Measurements from ENCODE around the gene MFRP.

MFRP gene

DNA sequence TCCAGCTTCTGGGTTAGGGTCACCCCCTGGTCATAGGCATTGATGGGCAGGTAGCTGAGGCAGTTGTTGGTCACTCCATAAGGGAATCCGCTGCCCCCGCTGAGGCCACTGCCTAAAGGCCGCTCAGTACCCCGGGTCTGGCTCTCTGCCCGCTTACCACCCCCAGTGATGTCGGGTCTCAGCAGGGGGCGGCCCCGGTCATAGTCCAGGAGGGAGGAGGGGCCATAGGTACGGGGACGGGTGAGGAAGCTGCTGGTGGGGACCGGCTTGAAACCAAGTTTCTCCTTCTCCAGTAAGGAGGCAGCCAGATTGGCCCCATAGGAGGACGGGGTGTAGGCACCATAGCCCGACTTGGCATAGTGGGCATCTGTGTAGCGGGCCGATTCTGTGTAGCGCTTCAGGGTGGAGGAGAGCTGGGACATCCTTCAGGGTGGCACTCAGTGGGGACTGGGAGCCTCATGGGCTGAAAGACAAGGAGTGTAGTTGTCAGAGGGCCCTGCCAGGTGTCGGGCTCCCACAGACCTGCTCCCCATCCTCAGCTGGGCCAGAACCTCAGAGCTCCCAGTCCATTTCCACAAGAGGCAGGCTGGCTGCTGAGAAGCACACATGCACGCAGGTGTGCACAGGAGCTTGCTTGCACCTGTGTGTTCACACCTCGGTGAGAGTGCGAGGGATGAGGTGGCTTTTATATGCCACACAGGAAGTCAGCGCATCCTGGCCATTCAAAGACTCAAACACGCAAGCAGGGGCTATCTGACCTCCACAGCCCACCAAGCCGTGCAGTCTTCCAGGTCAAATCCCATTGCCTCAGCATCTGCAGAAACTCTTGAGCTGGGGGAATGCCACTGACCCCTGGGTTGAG, 26.8 kb upstream of the MFRP start:
- no peak for DNase-seq (ENCODE audit: low spot score)

GRCh38 chr11:119372260-119373058, 26.0 kb upstream of the MFRP start:
- DNase-seq (ENCODE audit: low spot score): no peak

DNA sequence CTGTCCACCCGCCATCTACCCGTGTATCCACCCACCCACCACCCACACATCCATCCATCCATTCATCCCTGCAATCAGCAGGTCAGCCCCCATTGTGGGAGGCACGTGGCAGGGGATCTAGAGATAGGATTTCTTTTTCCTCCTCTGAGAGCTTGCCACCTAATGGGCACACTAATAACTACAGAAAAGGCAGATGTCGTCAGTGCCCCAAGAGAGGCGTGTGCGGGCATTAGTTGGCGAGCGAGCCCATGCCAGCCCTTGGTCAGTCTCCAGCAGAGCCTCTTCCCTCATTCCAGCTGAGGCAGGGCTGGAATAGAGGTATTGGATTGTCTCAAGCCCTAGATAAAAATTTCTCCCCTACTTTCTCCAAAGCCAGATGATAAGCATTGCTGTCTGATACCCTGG, 25.3 kb upstream of the MFRP start:
- DNase-seq (ENCODE audit: low spot score): peak; percentile 65

GRCh38 chr11:119371067-119371601, 24.6 kb upstream of the MFRP start:
- no peak for DNase-seq (ENCODE audit: low spot score)

- DNase-seq (ENCODE audit: low spot score): no peak
Observed at GRCh38 chr11:119370486-119371046, 24.1 kb upstream of the MFRP start.

DNA sequence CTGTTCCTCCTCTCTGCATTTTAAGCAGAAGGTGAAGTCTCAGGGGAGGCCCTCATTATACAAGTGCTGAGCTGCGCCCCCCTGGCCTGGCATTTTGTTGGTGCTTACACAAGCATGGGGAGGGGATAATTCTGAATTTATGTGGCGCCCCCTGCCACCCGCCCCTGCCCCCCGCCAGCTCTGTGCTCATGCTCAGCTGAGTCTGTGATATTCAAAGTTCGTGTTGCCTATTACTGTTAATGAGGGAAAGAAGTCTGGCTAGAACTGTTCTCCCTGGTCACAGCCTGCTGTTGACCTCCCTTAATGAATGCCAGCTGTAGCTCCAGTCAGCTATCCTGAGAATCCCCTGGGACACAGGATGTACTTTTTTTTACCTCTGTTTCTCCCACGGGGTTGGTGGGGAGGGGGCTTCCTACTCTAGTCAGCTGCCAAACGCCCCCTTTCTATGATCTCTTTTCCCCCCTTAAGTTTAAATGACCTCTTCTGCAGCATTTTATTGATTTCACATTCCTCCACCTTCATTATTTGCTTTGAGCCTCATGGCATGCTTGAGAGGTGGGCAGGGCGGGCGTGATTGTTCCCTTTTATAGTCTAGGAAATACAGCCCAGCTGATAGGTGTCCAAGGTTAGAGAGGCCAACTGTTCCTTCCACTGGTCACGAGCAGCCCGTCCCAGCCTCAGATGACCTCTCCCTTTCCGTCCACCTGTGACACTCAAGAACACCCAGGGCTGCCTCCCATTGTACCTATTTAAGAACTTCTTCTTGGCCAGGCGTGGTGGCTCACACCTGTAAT, 22.8 kb upstream of the MFRP start:
- no peak for DNase-seq (ENCODE audit: low spot score)

DNA sequence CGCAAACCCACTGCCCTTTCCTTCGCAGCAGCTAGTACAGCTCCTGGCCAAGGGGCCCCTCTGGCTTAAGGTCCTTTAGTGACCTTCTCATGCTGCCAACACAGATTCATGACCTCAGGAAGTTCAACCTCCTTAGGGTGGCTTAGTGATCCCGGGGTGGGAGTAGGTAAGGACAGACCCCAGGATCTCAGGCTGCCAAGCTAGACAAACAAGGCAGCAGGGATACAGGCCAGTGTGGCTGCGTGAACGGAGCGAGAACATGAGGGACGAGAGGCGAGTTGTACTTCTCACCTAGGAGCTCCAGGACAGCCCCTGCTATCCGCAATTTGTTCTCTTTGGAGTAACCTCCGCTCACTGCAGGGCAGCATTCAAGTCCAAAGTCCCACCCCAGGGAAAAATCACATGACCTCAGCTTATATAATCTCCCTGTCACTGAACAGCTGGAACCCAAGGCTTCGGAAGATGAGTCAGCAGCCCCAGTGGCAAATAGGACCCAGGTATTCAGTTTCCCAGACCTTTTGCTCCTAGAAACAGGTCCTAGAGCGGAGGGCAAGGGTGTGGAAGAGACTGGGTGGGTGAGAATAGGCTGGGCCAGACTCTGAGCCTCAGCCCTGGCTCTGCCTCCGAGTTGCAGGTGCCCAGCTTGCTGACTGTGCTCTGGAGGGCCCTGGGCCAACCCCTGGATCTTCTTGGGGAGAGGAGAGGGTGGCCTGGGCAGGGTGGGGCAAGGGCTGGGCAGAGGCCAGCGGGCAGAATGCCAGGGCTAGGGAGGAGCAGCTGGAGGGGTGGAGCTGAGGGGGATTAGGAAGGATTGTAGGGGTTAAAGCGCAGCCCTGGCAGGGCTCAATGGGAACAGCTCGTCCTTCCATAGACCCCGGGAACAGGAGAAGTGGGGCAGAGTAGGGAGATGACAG, 21.9 kb upstream of the MFRP start:
- peak; percentile 62 for DNase-seq (ENCODE audit: low spot score)

- peak; percentile 32 for DNase-seq (ENCODE audit: low spot score)
Observed at GRCh38 chr11:119367661-119368120, 21.2 kb upstream of the MFRP start.

- no peak for DNase-seq (ENCODE audit: low spot score)
Observed at GRCh38 chr11:119366690-119367620, 20.4 kb upstream of the MFRP start.

DNA sequence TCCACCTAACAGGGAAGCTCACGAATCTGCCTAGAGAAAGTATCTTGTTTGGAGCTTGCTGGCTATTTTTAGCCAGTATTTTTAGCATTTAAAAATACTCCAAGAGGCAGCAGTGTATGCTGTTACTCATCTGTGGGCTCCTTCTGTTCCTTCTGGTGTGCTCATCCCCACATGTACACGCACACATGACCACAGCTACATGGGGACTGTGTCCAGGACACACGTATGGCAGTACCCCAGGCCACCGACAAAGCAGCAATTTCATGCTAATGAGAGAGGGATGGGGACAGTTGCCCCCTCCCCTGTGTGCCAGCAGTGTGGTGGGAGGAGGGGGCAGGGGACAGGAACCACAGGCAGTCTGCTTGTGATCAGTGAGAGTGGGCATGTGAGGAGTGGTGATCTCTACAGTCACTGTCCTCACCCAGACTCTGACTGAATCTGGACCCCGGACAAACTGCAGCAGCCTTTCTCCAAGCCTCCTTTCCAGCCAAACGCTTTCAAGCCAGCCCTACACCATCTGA, 18.6 kb upstream of the MFRP start:
- no peak for DNase-seq (ENCODE audit: low spot score)

DNA sequence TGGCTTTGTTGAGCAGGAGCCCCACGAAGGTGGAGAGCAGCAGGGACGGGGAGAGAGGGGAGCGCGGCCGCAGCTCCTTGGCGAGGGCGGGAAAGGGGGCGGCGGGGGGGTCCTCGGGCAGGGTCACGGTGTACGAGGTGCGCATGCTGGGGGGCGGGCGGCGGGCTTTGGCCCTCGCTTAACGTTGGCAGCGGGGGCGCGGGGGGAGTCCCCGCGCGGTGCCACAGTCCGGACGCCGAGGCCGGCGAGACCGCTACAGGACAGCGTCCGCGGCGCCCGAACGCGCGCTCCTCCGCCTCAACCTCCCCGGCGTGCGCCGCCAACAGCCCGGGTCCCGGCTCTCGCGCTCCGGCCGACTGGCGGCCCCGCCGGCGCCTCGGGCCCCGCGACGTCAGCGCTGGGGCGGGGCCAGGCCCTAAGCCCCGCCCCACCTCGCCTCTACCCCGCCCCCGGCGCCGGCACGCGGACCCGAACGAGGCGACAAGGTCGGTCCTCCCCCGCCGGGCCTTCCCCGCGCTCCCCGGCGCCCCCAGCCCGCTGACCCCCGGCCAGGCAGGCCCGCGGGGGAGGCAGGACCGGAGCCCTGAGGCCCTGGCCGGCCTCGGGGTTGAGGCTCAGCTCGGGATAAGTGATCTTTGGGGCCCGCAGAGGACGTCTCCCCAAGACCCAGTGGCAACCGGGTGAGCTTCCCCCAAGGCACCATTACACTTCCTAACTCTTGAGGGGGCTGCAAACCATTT, 17.5 kb upstream of the MFRP start:
- DNase-seq (ENCODE audit: low spot score): peak; percentile 62

DNA sequence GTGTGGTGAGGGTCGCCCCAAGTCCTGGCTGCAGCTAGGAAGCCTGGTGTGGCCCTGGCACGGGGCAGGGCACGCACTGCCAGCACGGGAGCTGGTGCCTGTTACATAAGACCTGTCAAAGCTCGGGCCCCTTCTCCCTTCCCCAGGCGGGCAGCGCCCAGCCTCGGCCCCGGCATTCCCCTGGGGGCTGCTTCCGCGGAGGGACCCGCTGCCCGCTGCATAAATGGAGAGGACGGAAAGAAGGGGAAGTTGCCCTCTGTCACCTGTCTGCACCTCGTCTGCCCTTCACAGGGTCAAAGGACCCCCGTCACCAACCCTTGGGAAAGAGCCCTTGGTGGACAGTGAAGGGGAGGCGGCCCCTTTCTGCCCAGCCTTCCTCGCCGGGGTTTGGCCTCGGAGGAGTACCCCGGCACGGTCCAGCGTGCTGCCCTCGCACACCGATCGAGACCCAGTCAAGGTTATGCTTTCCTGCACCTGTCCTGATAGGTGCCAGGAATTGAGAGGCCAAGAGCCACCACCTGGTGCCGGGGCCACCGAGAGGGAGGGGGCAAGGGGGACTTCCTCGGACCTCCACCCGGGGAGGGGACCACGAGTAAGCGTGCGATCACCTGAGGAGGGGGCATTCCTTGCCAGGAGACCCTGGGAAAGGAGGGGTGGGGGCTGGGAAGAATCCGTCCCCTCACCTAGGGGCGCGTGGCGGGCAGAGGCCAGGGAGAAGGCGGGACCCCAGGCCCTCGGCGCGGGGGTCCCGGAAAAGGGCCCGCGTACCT, 16.8 kb upstream of the MFRP start:
- DNase-seq (ENCODE audit: low spot score): no peak

DNA sequence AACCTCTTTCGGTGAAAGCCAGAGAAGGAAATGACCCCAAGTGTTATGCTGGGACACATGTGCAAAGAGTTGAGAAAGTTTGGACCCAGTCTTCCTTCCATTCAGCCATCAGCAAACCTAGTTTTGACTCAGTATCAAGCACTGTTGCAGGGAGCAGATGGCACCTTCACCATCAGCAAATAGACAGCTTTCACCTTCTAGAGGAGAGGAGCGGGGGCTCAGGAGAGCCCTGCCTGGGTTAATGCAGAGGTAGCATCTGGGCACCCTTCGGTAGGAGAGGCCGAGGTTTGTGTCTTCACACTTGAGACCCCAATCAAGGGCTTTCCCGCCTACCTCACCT, 16.2 kb upstream of the MFRP start:
- DNase-seq (ENCODE audit: low spot score): no peak

DNA sequence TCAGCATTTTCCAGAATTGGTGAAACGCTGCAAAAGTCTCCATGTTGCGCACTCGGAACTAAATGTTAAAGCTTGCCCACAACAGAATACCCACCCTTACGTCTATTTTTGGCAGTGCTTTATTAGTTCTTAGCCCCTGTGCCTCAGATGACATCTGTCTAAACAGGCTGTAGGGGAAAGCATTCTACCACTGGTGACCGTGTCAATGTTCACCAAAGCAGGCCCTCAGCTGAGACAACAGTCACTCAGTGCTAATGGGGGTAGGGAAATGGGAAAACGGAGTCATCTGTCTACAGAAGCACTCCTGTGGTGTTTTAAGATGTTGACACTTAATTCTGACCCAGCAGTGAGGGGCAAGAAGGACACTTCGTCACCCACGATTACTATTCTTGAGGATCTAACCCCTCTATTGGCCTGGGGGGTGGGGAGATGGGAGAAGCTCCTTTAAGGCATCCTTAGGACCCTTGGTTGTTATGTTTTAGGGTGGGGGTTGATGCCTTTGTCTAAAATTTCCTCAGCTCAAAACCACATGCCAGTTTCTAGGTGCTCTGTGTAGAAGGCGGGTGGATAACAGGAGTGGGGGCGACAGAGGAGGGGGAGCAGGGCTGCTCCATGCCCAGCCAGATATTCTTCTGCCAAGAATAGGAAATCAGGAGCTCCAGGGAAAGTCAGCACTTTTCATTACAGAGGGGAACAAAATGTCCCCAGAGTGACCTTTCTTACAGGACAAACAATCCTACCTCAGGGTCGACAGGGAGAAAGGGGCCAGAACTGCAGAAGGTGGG, 15.6 kb upstream of the MFRP start:
- DNase-seq (ENCODE audit: low spot score): peak; percentile 32

DNA sequence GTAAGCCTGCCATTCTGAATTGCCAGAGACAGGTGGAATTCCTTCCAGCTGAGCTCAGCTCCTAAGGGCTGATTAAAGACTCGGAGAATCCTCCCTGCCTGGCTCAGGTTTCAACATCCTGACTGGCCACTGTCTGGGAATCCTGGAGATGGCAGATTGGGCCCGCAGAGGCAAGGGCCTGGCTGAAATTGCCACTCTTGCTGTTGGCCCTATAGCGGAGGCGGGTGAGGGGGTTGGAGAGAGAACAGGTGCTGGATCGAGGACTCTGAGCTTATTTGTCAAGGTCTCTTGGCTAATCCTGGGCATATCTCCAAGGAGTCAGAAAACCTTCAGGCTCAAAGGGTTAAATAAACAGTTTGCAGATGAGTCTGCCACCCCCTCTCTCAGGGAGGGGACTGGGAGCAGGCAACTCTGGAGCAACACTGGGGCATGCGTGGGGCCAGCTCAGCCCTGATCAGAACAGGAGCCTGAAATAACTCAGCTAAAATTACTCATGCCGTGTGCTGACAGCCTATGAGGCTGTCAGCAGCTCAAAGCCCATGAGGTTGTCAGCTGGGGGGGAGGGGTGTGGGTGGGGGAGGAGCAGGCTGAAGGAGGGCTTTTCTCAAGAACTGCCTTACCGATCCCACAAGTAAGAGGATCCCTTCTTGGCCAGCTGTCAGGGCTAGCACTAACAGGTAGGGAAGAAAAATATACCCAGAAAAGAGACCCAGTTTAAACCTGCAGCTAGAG, 14.7 kb upstream of the MFRP start:
- peak; percentile 95 for DNase-seq (ENCODE audit: low spot score)

Measured in kidney tubule cell (primary cell).